ENCODE data around the gene CCDC93. TPM values are rescaled to one million over a fixed set of nuclear protein-coding genes. Genes with fewer than 3 reads are reported as not detected.
"Not testable (repeated sequence)": the region's sequence is repeated elsewhere in the genome, so short reads cannot be mapped to it uniquely, and the experiment has no call there.

The CCDC93 gene
- total RNA-seq, 1 donor from 2014 or later = 40.1 TPM

GRCh38 chr2:118046634-118047210, 32.9 kb upstream of the CCDC93 start:
- DNase-seq (ENCODE audit: low spot score) = no peak

- no peak for DNase-seq (ENCODE audit: low spot score)
Measured at GRCh38 chr2:118045286-118045685, 31.4 kb upstream of the CCDC93 start.

DNA sequence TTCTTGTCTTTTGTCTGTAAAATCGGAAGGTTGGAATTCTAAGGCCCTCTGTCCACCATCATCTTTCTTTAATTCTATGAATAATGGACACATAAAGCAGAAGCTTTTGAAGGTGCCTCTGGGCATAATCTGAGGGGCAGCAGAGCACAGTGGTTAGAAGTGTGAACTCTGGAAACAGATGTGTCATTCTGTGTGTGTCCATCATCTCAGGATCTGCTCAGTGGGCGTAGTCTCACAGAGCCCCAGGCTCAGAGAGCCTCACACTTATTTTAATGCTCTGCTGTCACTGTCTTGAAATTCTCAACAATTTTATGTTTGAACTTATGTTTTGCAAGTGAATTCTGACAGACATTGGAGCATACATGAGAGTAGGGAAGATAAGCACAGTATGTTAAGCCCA, 31.0 kb upstream of the CCDC93 start:
- DNase-seq (ENCODE audit: low spot score) = no peak

- DNase-seq (ENCODE audit: low spot score) = no peak
Measured at GRCh38 chr2:118044103-118044716, 30.3 kb upstream of the CCDC93 start.

DNA sequence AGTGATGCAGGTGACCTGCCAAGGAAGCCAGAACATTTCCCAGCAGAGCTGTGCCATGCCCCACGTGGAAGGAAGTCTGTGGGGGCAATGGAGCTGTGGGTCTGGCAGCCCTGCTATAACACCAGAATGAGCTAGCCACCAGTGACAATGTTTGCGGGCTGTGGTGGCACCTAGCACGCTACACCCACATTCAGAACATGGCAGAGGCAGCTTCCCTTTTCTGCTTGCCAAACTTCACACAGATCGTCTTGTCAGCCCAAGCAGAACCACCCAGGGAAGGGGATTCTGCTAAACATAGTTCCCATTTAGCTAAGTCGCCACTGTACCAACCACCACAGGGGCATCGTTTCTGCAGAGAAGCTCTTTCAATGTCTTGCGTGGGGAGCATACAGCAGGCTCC, 27.0 kb upstream of the CCDC93 start:
- no peak for DNase-seq (ENCODE audit: low spot score)

- DNase-seq (ENCODE audit: low spot score) = no peak
Measured at GRCh38 chr2:118032169-118033013, 18.5 kb upstream of the CCDC93 start.

DNA sequence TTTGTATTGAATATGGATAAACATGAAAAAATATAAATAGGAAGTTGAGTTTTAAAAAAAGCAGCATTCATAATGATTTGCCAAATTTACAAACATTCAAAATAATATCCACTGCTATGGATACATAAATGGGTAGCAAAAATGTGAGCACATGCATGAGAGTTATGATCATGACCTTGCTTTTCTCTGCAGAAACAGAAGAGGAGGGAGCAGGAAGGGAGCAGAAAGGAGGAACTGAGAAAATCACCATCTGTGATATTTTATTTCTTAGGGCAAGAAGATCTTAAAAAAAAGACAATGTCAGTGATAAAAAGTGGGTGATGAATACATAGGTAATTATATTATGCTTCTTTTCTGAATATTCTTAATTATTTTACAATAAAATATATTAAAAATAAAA, 17.7 kb upstream of the CCDC93 start:
- no peak for DNase-seq (ENCODE audit: low spot score)

DNA sequence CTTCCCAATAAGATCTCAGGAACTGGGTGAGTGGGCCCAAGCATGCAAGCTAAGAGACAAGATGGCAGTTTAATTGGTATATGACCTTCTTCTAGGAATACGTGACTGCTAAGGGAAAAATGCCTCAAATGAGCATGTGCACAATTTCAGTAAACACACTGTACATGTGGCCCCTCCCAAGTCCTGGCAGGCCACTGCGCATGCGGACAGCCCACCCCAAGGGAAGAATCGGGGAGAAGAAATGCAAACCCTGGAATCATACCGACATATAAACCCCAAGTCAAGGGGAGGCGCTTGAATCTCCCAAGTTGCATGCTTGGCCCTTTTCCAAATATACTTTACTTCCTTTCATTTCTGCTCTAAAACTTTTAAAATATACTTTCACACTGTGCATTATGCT, 15.2 kb upstream of the CCDC93 start:
- no peak for DNase-seq (ENCODE audit: low spot score)

DNA sequence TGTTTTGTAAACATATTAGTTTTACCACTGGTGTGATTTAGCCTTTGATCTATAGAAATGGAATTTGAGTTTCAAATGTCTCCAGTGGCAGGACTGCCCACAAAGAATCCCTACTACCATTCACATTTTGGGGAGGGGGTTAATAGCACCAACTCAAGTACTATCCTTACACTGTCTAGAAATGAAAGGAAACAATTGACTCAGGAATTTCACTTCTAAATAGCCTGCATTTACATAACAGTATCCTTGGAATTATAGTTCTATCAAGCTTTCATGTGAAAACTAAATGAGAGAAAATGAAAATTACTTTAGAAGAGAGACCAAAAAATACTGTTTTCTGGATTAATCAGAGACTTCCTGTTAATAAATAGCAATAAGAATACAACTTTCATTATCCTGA, 7.5 kb upstream of the CCDC93 start:
- no peak for DNase-seq (ENCODE audit: low spot score)

DNA sequence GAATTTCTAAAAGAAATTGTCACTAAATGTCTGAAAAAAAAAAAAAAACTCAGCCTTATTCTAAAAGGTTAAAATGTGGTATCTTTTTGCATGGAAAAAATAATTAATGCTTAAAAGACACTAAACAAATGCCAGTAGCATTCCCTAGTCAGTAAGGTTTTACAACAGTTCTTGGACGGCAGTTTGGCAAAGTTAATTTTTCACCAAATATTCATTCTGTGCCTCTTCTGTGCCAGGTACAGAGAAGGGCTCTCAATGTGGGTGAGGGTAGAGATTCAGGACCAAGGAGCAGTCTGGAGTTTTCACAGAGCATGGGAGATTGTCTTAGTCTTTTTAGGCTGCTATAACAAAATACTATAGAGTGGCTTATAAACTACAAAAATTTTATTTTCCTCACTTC, 6.0 kb upstream of the CCDC93 start:
- DNase-seq (ENCODE audit: low spot score) = no peak

DNA sequence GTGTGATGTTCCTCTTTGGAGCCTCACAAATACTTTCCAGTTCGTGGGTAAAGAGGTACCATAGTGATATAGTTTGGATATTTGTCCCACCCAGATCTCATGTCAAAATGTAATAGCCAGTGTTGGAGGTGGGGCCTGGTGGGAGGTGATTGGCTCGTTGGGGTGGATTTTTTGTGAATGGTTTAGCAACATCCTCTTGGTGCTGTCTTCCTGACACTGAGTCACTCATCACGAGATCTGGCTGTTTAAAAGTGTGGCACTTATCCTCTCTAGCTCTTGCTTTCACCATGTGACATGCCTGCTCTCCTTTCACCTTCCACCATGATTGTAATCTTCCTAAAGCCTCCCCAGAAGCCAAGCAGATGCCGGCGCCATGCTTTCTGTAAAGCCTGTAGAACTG, 3.0 kb upstream of the CCDC93 start:
- no peak for DNase-seq (ENCODE audit: low spot score)

DNA sequence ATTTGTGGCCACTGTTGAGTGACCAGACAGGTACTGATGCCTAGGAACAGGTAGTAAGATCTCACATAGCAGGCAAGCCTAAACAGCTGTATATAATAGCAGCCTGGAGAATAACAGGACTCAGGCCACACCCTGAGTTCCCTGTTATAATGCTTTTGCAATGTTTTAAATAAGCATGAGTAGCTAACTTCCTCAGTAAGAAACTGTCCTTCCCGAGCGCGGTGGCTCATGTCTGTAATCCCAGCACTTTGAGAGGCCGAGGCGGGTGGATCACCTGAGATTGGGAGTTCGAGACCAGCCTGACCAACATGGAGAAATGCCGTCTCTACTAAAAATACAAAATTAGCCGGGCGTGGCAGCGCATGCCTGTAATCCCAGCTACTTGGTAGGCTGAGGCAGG, 1.9 kb upstream of the CCDC93 start:
- not testable (repeated sequence) for DNase-seq (ENCODE audit: low spot score)

DNA sequence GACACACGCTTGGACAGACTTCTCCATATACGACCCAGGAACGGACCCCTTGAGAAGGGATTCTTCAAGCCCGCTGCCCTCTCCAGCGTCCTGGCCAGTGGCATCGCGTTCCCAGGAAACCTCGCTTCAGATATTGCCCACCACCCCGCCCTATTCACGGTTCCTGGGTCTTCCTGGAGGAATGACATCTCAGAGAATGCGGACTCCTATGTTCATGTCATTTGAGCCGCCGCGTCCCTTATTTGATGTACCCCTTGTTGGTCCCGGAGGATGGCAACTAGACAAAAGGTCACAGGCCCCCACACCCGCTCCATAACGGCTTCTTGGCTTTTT, 588 bp upstream of the CCDC93 start:
- no peak for DNase-seq (ENCODE audit: low spot score)

DNA sequence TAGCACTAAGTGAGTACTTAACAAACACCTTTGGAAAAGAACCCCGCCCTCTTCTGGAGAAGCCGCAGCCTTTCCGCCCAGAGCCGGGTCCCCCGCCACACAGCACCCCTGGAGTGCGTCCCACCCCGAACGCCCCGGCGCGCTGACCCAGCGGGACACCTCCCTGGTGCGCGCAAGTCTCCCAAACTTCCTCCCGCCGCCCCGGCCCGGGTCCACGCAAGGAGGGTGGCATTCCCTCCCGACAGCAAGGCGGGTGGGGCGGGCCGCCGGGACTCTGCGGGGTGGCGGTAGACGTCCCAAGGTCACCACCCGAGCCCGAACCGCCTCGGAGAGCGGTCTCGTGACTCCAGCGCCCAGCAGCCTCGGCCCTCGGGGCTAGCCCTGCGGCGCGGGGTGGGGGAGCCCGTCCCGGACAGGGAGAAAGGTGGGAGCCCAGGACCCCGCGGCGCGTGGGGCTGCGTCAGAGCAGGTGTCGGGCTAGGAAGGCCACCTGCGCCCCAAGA, 598 bp downstream of the CCDC93 start:
- DNase-seq (ENCODE audit: low spot score) = peak; percentile 91

- DNase-seq (ENCODE audit: low spot score) = no peak
Measured at GRCh38 chr2:118012778-118013177, 1.1 kb downstream of the CCDC93 start.

- DNase-seq (ENCODE audit: low spot score) = no peak
Measured at GRCh38 chr2:118010473-118010872, 3.4 kb downstream of the CCDC93 start.

- no peak for DNase-seq (ENCODE audit: low spot score)
Measured at GRCh38 chr2:118006861-118007260, 7.0 kb downstream of the CCDC93 start.

DNA sequence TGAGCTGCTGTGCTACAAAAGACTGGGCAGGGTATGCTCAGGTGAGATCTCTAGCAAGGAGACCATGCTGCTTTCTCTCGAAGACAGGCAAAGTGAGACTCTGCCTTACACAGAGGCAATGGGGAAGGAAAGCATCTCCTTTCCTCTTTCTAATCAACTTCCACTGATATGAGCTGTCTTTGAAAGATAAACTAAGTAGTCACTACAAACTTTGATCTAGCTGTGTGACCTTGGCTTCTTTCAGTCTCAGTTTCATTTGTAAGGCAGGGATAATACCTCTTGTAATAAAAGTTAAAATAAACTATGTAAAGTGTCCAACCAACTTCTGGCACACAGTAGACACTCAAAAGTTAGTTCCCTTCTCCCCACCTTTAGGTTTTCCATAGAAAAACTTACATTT, 7.5 kb downstream of the CCDC93 start:
- DNase-seq (ENCODE audit: low spot score) = no peak

GRCh38 chr2:118003396-118003824, 10.5 kb downstream of the CCDC93 start:
- no peak for DNase-seq (ENCODE audit: low spot score)

- no peak for DNase-seq (ENCODE audit: low spot score)
Measured at GRCh38 chr2:118000041-118000440, 13.8 kb downstream of the CCDC93 start.

GRCh38 chr2:117997872-117998454, 15.9 kb downstream of the CCDC93 start:
- no peak for DNase-seq (ENCODE audit: low spot score)

DNA sequence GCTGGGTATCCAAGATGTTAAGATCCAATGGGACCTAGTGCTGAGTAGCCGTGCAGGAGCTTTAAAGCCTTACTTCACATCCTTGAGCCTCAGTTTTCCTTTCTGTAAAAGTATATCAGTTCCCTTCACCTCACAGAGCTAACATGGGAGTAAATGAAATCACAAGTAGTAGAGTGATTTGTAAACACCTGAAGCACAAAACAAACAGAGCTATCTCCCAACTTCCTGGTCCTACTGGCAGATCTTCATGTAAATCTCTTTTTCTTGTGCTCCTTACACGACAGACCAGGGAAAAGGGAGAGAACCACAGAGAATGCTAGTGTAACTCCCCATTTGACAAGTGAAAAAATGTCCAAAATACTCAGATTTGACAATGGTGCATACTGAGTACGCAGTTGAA, 17.3 kb downstream of the CCDC93 start:
- DNase-seq (ENCODE audit: low spot score) = no peak

All from mesenteric fat pad (tissue), 1 donor.